Stimulated activated CD4-positive, alpha-beta T cell treated with anti-CD3 and anti-CD28 coated beads, Interleukin-2, amount 100 ng/mL, for 24 hours (primary cell): ENCODE results near the gene DUSP5.

Experiments
- DNase-seq, 2 donors: peaks; one replicate each; pipeline ENCODE4 v3.0.0-alpha.2; 2020

The DUSP5 gene

GRCh38 chr10:110548002-110548401, 50.3 kb downstream of the DUSP5 start:
- DNase-seq, result no peak

DNA sequence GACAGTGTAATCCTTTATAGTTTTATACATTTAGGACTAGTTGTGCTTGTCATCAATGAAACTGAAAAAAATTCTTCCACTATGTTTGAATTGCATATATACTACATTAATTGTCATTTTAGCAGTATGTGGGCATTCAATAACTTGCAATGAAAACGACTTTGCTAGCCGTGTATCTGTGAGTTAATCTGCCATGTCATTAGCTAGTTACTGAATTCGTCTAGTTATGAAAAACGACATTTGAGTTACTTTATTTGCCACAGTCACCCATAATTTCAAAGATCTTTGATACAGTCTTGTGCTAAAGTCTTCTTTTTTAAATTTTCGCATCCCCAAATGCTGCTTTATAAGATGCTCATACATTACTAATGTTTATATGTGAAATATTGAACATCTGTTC, 51.5 kb downstream of the DUSP5 start:
- DNase-seq, result no peak

DNA sequence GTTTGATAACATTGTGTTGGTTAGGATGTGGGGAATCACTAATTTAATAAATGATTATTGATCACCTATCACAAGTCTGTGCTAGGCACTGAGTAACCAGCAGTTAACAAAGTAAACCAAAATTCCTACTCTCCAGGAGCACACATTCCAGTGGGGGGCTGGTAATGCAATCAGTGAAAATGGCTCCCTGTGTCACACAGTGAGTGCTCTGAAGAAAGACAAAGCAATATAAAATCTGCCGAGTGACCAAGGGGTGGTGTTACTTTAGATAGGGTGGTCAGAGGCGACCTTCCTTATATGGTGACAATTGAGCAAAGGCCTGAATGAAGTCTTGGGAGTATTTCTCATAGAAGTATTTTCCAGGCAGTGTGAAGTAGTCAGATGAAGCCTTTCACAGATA, 56.2 kb downstream of the DUSP5 start:
- no peak for DNase-seq

- DNase-seq, result no peak
Measured at GRCh38 chr10:110556296-110556695, 58.6 kb downstream of the DUSP5 start.

DNA sequence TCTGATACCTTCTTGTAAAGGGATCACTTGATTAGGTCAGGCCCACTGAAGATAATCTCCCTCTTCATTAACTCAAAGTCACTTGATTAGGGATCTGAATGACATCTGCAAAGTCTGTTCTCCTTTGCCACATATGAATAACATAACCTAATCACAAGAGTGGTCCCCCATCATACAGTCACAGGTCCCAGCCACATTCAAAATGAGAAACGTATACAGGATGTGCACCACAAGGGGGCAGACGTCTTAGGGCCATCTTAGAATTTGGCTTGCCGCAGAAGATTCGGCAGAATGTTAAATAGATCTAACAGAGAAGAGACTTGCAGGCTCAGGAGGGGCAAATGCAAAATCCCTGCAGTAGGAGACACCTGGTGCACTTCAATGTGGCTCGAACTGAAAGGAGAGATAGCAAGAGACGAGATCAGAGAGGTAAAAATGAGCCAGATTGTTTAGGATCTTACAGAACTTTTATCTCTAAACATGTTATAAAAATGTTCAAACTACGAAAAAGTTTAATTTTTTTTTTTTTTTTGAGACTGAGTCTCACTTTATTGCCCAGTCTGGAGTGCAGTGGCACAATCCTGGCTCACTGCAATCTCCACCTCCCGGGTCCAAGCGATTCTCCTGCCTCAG, 59.4 kb downstream of the DUSP5 start:
- DNase-seq, result peak; percentile 75 to 77

GRCh38 chr10:110558041-110558440, 60.3 kb downstream of the DUSP5 start:
- no peak for DNase-seq

DNA sequence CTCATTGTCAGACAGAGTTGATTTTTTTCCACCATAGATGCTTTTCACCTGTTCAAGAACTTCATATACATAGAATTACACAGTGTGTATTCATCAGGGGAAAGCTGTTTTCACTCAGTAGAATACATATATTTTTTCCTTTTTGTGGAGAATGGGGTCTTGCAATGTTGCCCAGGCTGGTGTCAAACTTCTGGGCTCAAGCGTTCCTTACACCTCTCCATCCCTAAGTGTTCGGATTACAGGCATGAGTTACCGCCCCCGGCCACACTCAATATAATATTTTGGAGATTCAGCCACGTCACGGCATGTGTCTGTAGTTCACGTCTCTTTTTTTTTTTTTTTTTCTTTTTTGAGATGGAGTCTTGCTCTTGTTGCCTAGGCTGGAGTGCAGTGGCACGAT, 62.3 kb downstream of the DUSP5 start:
- DNase-seq, result no peak
